Activated CD4-positive, alpha-beta memory T cell treated with anti-CD3 and anti-CD28 coated beads for 36 hours (primary cell): Measurements from ENCODE around the gene PTPN22. TPM values are rescaled to one million over a fixed set of nuclear protein-coding genes. Genes with fewer than 3 reads are reported as not detected.

Experiments
- CTCF ChIA-PET: fragments of 350-600 bp; sonication (Branson Sonifier 250); formaldehyde crosslinking; loops from one replicate; lab custom pipeline; 2021; ENCODE audit warnings: antibody characterized with exemption, inconsistent platforms; lab: Charles Lee
- POLR2A ChIA-PET: fragments of 350-600 bp; sonication (Branson Sonifier 250); formaldehyde crosslinking; loops from one replicate; lab custom pipeline; 2021; ENCODE audit warnings: antibody characterized with exemption; lab: Charles Lee
- DNase-seq: peaks from one replicate; pipeline ENCODE4 v3.0.0-alpha.2; 2020
- H3K27ac Mint-ChIP-seq: one replicate; pipeline ENCODE4 v1.8.0; 2021; ENCODE audit warnings: mixed read lengths
- H3K27me3 Mint-ChIP-seq: one replicate; pipeline ENCODE4 v1.8.0; 2021; ENCODE audit warnings: mixed read lengths
- H3K36me3 Mint-ChIP-seq: one replicate; pipeline ENCODE4 v1.8.0; 2021; ENCODE audit warnings: mixed read lengths
- H3K4me1 Mint-ChIP-seq: one replicate; pipeline ENCODE4 v1.8.0; 2021; ENCODE audit warnings: low read depth, mixed read lengths
- H3K4me3 Mint-ChIP-seq: one replicate; pipeline ENCODE4 v1.8.0; 2021; ENCODE audit warnings: mild to moderate bottlenecking, mixed read lengths
- H3K9me3 Mint-ChIP-seq: one replicate; pipeline ENCODE4 v1.8.0; 2021; ENCODE audit warnings: mixed read lengths
- intact Hi-C: fragments of 100-400 bp; cut with micrococcal nuclease; formaldehyde crosslinking; loops from one replicate; pipeline ENCODE4 v1.15.1; 2023
- total RNA-seq, 2 experiments: library from RNA; stranded (reverse); gene quantifications; one replicate each; pipeline ENCODE4 v1.2.3, GENCODE V29; 2021

The PTPN22 gene
- total RNA-seq, 2 experiments from 2014 or later = 45.2 to 45.7 TPM

GRCh38 chr1:113797472-113797871, 74.0 kb downstream of the PTPN22 start:
- Mint-ChIP-seq H3K36me3 (peaks cover 27% of the 10 kb centered on the region), H3K4me1 (peaks cover 62% of the 10 kb centered on the region), H3K27me3 (no peaks in the 10 kb centered on the region), H3K27ac (no peak overlapping the region), H3K4me3 (no peak overlapping the region), H3K9me3 (no peaks in the 10 kb centered on the region)
- CTCF ChIA-PET = no interaction called here
- POLR2A ChIA-PET = no interaction called here
- intact Hi-C loops = no loop called here
- DNase-seq = no peak

GRCh38 chr1:113793878-113794834, 77.4 kb downstream of the PTPN22 start:
- Mint-ChIP-seq H3K9me3 (no peaks in the 10 kb centered on the region), H3K27ac (no peak overlapping the region), H3K27me3 (no peaks in the 10 kb centered on the region), H3K4me1 (peaks cover 56% of the 10 kb centered on the region), H3K4me3 (no peak overlapping the region), H3K36me3 (peaks cover 30% of the 10 kb centered on the region)
- CTCF ChIA-PET = no interaction called here
- intact Hi-C loops = no loop called here
- no peak for DNase-seq
- POLR2A ChIA-PET = interaction anchor here (0.6 kb wide), 1 partner anchor 480 kb away, joined by 3 read pairs; no protein-coding TSS in a partner anchor

- Mint-ChIP-seq H3K36me3 (peaks cover 30% of the 10 kb centered on the region), H3K4me3 (no peak overlapping the region), H3K27me3 (no peaks in the 10 kb centered on the region), H3K4me1 (peaks cover 58% of the 10 kb centered on the region), H3K9me3 (no peaks in the 10 kb centered on the region), H3K27ac (no peak overlapping the region)
- no peak for DNase-seq
- ChIA-PET POLR2A (no interaction called here), CTCF (interaction anchor here (1.2 kb wide), 1 partner anchor 720 kb away, joined by 5 read pairs; the partner anchor contains the start of gene LRIG2)
- intact Hi-C loops = no loop called here
These were observed 78.5 kb downstream of the PTPN22 start for GRCh38 chr1:113792986-113793385.

- no peak overlapping the region for H3K4me3 Mint-ChIP-seq
- POLR2A ChIA-PET = no interaction called here
These were observed 79.0 kb downstream of the PTPN22 start for GRCh38 chr1:113792471-113792870.

GRCh38 chr1:113788802-113789201, 82.7 kb downstream of the PTPN22 start:
- Mint-ChIP-seq H3K27ac (no peak overlapping the region), H3K4me3 (no peak overlapping the region), H3K4me1 (peaks cover 62% of the 10 kb centered on the region), H3K36me3 (peaks cover 3% of the 10 kb centered on the region), H3K27me3 (no peaks in the 10 kb centered on the region), H3K9me3 (no peaks in the 10 kb centered on the region)
- ChIA-PET POLR2A (interaction anchor here (0.5 to 1.5 kb wide), 3 partner anchors 10 to 17 kb away, joined by 3 to 4 read pairs (median 4); no protein-coding TSS in a partner anchor), CTCF (no interaction called here)
- no peak for DNase-seq
- intact Hi-C loops = loop anchor here (10.0 kb wide), 1 partner anchor 654 kb away; no protein-coding TSS in a partner anchor

More at GRCh38 chr1:113792471-113792870, 79.0 kb downstream of the PTPN22 start:
- CTCF ChIA-PET = interaction anchor here (1.2 kb wide), 1 partner anchor 720 kb away, joined by 5 read pairs; the partner anchor contains the start of gene LRIG2
- peak; percentile 22 for DNase-seq
- Mint-ChIP-seq H3K27me3 (no peaks in the 10 kb centered on the region), H3K36me3 (peaks cover 25% of the 10 kb centered on the region), H3K9me3 (no peaks in the 10 kb centered on the region), H3K4me1 (peaks cover 58% of the 10 kb centered on the region), H3K27ac (peak overlapping the region; percentile 69)
- intact Hi-C loops = no loop called here

GRCh38 chr1:113787663-113788062, 83.8 kb downstream of the PTPN22 start:
- DNase-seq = no peak

GRCh38 chr1:113786069-113786468, 85.4 kb downstream of the PTPN22 start:
- no peak overlapping the region for H3K27ac Mint-ChIP-seq
- intact Hi-C loops = loop anchor here (10.0 kb wide), 1 partner anchor 651 kb away; no protein-coding TSS in a partner anchor
- peaks cover 50% of the 10 kb centered on the region for H3K4me1 Mint-ChIP-seq
- no peak overlapping the region for H3K4me3 Mint-ChIP-seq
- no peaks in the 10 kb centered on the region for H3K9me3 Mint-ChIP-seq
- POLR2A ChIA-PET = interaction anchor here (1.2 to 1.7 kb wide), 2 partner anchors 27 to 84 kb away, joined by 3 to 8 read pairs; partner anchors contain the start of gene PHTF1
- peaks cover 3% of the 10 kb centered on the region for H3K36me3 Mint-ChIP-seq
- no peaks in the 10 kb centered on the region for H3K27me3 Mint-ChIP-seq
- no peak for DNase-seq
- CTCF ChIA-PET = no interaction called here

More at GRCh38 chr1:113787663-113788062, 83.8 kb downstream of the PTPN22 start:
- intact Hi-C loops = loop anchor here (10.0 kb wide), 1 partner anchor 653 kb away; no protein-coding TSS in a partner anchor
- ChIA-PET POLR2A (interaction anchor here (1.0 to 1.5 kb wide), 3 partner anchors 11 to 25 kb away, joined by 3 to 5 read pairs (median 4); partner anchors contain the start of gene RSBN1), CTCF (interaction anchor here (0.7 to 1.0 kb wide), 3 partner anchors 12 to 27 kb away, joined by 3 to 4 read pairs (median 3); partner anchors contain the start of gene RSBN1)
- Mint-ChIP-seq H3K9me3 (no peaks in the 10 kb centered on the region), H3K4me1 (peaks cover 57% of the 10 kb centered on the region), H3K36me3 (peaks cover 3% of the 10 kb centered on the region), H3K27me3 (no peaks in the 10 kb centered on the region), H3K27ac (peak overlapping the region; percentile 2), H3K4me3 (no peak overlapping the region)

GRCh38 chr1:113784104-113784779, 87.3 kb downstream of the PTPN22 start:
- intact Hi-C loops = loop anchor here (1.0 to 10.0 kb wide), 4 partner anchors 18 to 649 kb away; partner anchors contain the start of gene PTPN22
- peaks cover under 1% of the 10 kb centered on the region for H3K36me3 Mint-ChIP-seq
- ChIA-PET CTCF (interaction anchor here (0.6 to 1.3 kb wide), 4 partner anchors 15 to 643 kb away, joined by 3 to 4 read pairs (median 3); partner anchors contain the start of gene RSBN1), POLR2A (interaction anchor here (0.9 to 2.3 kb wide), 4 partner anchors 14 to 28 kb away, joined by 5 to 12 read pairs (median 7); partner anchors contain the start of genes PHTF1 and RSBN1)
- peaks cover 38% of the 10 kb centered on the region for H3K4me1 Mint-ChIP-seq
- peak overlapping the region; percentile 88 for H3K27ac Mint-ChIP-seq
- H3K27me3 Mint-ChIP-seq = no peaks in the 10 kb centered on the region
- no peaks in the 10 kb centered on the region for H3K9me3 Mint-ChIP-seq
- DNase-seq = peak; percentile 40
- peak overlapping the region; percentile 40 for H3K4me3 Mint-ChIP-seq

GRCh38 chr1:113783254-113784103, 88.0 kb downstream of the PTPN22 start:
- Mint-ChIP-seq H3K27me3 (no peaks in the 10 kb centered on the region), H3K4me3 (peak overlapping the region; percentile 40), H3K27ac (peak overlapping the region; percentile 88), H3K36me3 (peaks cover 5% of the 10 kb centered on the region), H3K4me1 (peaks cover 39% of the 10 kb centered on the region), H3K9me3 (peaks cover 3% of the 10 kb centered on the region)
- intact Hi-C loops = loop anchor here (1.0 to 10.0 kb wide), 5 partner anchors 19 to 649 kb away; partner anchors contain the start of genes PTPN22 and RSBN1
- DNase-seq = peak; percentile 55
- ChIA-PET POLR2A (interaction anchor here (1.1 to 2.3 kb wide), 2 partner anchors 24 to 28 kb away, joined by 6 to 12 read pairs; partner anchors contain the start of genes PHTF1 and RSBN1), CTCF (no interaction called here)

- intact Hi-C loops = loop anchor here (10.0 kb wide), 1 partner anchor 648 kb away; no protein-coding TSS in a partner anchor
- ChIA-PET POLR2A (no interaction called here), CTCF (interaction anchor here (0.6 to 1.0 kb wide), 3 partner anchors 18 to 24 kb away, joined by 3 read pairs; partner anchors contain the start of gene PHTF1)
These were observed 89.1 kb downstream of the PTPN22 start for GRCh38 chr1:113782406-113782805.

More at GRCh38 chr1:113782406-113782805, 89.1 kb downstream of the PTPN22 start:
- Mint-ChIP-seq H3K36me3 (peaks cover 8% of the 10 kb centered on the region), H3K9me3 (peaks cover 4% of the 10 kb centered on the region), H3K4me1 (peaks cover 29% of the 10 kb centered on the region), H3K27ac (peak overlapping the region; percentile 88), H3K4me3 (no peak overlapping the region), H3K27me3 (no peaks in the 10 kb centered on the region)
- no peak for DNase-seq
